HFFc6 (cell line): ENCODE measurements around the gene UBA1. TPM values are rescaled to one million over a fixed set of nuclear protein-coding genes. Genes with fewer than 3 reads are reported as not detected.

Experiments
- DNase-seq: peaks from one replicate; pipeline ENCODE4 v3.0.0-alpha.2; 2018
- H3K27ac Mint-ChIP-seq: 2 replicates; pipeline ENCODE4 v1.8.0; 2020; ENCODE audit warnings: mild to moderate bottlenecking, mixed read lengths
- H3K27me3 Mint-ChIP-seq: 2 replicates; pipeline ENCODE4 v1.8.0; 2021; ENCODE audit warnings: mild to moderate bottlenecking, moderate library complexity, mixed read lengths; ENCODE audit not compliant: insufficient read depth
- H3K36me3 Mint-ChIP-seq: 2 replicates; pipeline ENCODE4 v1.8.0; 2021; ENCODE audit warnings: low read depth, mixed read lengths
- H3K4me1 Mint-ChIP-seq: 2 replicates; pipeline ENCODE4 v1.8.0; 2020; ENCODE audit warnings: low read depth, mixed read lengths
- H3K4me3 Mint-ChIP-seq: 2 replicates; pipeline ENCODE4 v1.8.0; 2020; ENCODE audit warnings: mild to moderate bottlenecking, moderate library complexity, mixed read lengths
- H3K9me3 Mint-ChIP-seq: 2 replicates; pipeline ENCODE4 v1.8.0; 2020; ENCODE audit warnings: mild to moderate bottlenecking, mixed read lengths
- CTCF ChIP-seq: fragments of 200-600 bp; sonication (generic); IDR thresholded peaks from 2 replicates; pipeline ENCODE4 v1.5.0; 2021; ENCODE audit warnings: antibody characterized with exemption, mild to moderate bottlenecking
- total RNA-seq, 6 experiments: library from RNA; stranded (reverse); fragmentation: NEBNext Ultra II Directional; extraction: Animal tissue kit (Norgen Biotek cat#: 25700); gene quantifications; 2 replicates in 1 of 6; 3 replicates in 5 of 6; pipeline ENCODE4 v1.2.3, GENCODE V29; 2021

Gene UBA1
- total RNA-seq, 6 experiments from 2014 or later = 268 to 291 (median 282) TPM

GRCh38 chrX:47171996-47172395 is 21.6 kb upstream of the UBA1 start:
- TF ChIP-seq CTCF = no peak
- no peak overlapping the region for H3K27ac Mint-ChIP-seq
- no peak for DNase-seq
- no peak overlapping the region for H3K4me3 Mint-ChIP-seq
- H3K27me3 Mint-ChIP-seq = peaks cover 3% of the 10 kb centered on the region; the same call in 1 of the 2 replicates
- H3K36me3 Mint-ChIP-seq = no peaks in the 10 kb centered on the region
- no peaks in the 10 kb centered on the region for H3K9me3 Mint-ChIP-seq
- H3K4me1 Mint-ChIP-seq = no peaks in the 10 kb centered on the region

- H3K27ac Mint-ChIP-seq = no peak overlapping the region
- H3K9me3 Mint-ChIP-seq = no peaks in the 10 kb centered on the region
- H3K4me1 Mint-ChIP-seq = no peaks in the 10 kb centered on the region
- H3K27me3 Mint-ChIP-seq = peaks cover 3% of the 10 kb centered on the region; the same call in 1 of the 2 replicates
- TF ChIP-seq CTCF = no peak
- H3K4me3 Mint-ChIP-seq = no peak overlapping the region
- H3K36me3 Mint-ChIP-seq = no peaks in the 10 kb centered on the region
- no peak for DNase-seq
These were observed 21.1 kb upstream of the UBA1 start for GRCh38 chrX:47172549-47172948.

- no peaks in the 10 kb centered on the region for H3K4me1 Mint-ChIP-seq
- H3K27ac Mint-ChIP-seq = no peak overlapping the region
- H3K4me3 Mint-ChIP-seq = no peak overlapping the region
- H3K27me3 Mint-ChIP-seq = peaks cover 1% of the 10 kb centered on the region; the same call in 1 of the 2 replicates
- no peak for DNase-seq
- no peaks in the 10 kb centered on the region for H3K9me3 Mint-ChIP-seq
- no peaks in the 10 kb centered on the region for H3K36me3 Mint-ChIP-seq
- TF ChIP-seq CTCF = no peak
These were observed 20.4 kb upstream of the UBA1 start for GRCh38 chrX:47172971-47173792.

GRCh38 chrX:47174376-47174775 is 19.3 kb upstream of the UBA1 start:
- no peak for DNase-seq
- H3K27ac Mint-ChIP-seq = no peak overlapping the region
- H3K9me3 Mint-ChIP-seq = no peaks in the 10 kb centered on the region
- peaks cover 2% of the 10 kb centered on the region; the same call in 1 of the 2 replicates for H3K36me3 Mint-ChIP-seq
- H3K4me3 Mint-ChIP-seq = no peak overlapping the region
- TF ChIP-seq CTCF = no peak
- peaks cover 1% of the 10 kb centered on the region; the same call in 1 of the 2 replicates for H3K27me3 Mint-ChIP-seq
- H3K4me1 Mint-ChIP-seq = peaks cover 9% of the 10 kb centered on the region

- H3K27ac Mint-ChIP-seq = no peak overlapping the region
- peaks cover 1% of the 10 kb centered on the region for H3K27me3 Mint-ChIP-seq
- H3K4me3 Mint-ChIP-seq = no peak overlapping the region
- no peaks in the 10 kb centered on the region for H3K9me3 Mint-ChIP-seq
- peaks cover 5% of the 10 kb centered on the region; the same call in 1 of the 2 replicates for H3K36me3 Mint-ChIP-seq
- TF ChIP-seq CTCF = no peak
- DNase-seq = no peak
- H3K4me1 Mint-ChIP-seq = peaks cover 13% of the 10 kb centered on the region
These were observed 18.6 kb upstream of the UBA1 start for GRCh38 chrX:47174846-47175587.
